Stimulated activated CD4-positive, alpha-beta T cell treated with anti-CD3 and anti-CD28 coated beads, Interleukin-4, amount 100 ng/mL, for 24 hours (primary cell): ENCODE measurements around the gene NRL.
A peak's percentile ranks its signal among the peaks of the same experiment; 100 is the strongest.
"Not testable (repeated sequence)": the region's sequence is repeated elsewhere in the genome, so short reads cannot be mapped to it uniquely, and the experiment has no call there.

ENCODE experiments used
- DNase-seq: peaks from one replicate; pipeline ENCODE4 v3.0.0-alpha.2; 2020

The NRL gene

DNA sequence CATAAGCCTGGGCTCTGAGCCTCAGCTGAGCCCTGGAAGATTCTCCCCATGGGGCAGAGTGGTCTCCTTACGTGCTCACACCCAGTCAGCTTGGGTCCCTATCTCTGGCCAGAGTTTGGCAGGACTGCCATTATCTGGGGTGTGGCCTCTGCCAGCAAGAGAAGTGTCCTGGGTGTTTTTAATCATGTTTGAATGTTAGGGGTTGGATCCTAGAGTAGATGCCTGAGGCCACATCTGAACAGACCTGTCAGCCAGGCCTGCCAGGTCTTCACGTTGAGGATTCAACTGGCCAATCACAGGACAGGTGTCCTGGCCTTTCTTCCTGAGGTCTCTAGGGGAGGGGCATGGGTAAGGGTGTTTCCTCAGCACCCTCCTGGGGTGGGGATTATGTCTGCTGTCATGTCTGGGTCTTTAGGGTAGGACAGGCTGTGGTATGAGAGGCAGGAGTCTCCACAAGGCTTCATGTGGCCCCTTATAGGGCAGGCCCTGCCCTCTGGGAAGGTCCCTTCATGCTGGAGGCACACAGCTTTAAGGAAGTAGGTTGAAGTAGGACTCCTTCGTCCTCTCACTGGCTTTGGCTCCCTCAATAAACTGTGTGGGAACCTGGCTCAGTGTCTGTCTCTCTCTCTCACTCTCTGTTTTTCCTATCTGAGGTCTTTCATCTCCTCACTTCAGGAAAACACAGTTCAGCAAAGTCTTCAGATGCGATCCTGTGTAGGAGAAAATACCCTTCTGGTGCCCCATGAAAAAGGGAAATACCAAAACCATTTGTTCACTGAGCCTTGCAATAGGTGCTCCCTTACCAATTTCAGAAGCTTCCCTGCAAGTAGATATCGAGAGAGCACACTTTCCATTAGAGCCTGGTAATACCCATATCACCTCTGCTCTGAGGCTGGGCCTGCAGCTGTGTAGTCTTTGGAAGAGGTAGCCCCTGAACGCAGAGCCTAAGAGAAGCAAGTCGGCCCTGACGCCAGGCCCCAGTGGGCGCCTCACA, 9.0 kb upstream of the NRL start:
- DNase-seq, result no peak

DNA sequence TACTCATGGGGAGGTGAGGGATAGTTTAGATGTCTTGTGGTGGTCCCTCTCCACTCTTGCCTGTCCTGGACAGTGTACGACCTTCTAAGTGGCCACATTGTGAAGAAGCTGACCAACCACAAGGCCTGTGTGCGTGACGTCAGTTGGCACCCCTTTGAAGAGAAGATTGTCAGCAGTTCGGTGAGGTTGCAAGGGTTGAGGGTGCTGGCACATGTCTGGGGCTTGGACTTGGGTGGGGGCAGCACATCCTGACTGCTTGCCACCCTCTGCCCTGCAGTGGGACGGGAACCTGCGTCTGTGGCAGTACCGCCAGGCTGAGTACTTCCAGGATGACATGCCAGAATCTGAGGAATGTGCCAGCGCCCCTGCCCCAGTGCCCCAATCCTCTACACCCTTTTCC, 8.1 kb upstream of the NRL start:
- DNase-seq, result no peak

DNA sequence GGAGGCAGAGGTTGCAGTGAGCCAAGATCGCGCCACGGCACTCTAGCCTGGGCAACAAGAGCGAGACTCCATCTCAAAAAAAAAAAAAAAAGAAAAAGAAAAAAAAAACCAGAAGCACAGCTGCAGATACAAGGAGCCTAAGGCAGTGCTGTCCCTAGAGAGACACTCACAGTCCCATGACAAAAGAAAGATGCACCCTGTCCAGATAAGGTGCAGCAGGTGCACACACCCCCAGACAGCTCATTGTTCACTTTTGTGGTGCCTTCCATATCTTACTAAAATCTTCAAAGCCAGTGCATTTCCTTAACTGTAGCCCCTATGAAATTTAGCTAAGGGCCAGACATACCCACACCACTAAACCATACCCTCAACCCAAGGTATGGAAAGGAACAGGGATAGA, 7.7 kb upstream of the NRL start:
- no peak for DNase-seq

DNA sequence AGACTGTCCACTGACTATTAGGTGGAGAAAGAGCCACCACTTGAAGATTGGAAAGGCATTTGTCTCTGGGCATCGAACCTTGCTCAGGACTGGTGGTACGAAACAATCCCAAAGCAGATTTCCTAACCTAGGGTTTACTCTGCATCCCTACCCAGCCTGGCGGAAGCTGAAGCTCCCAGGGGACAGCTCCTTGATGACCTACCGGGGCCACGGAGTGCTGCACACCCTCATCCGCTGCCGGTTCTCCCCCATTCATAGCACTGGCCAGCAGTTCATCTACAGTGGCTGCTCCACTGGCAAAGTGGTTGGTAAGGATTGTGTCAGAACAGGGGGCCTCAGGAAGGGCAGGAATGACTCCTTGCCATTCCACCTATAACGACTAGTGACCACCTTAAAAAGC, 6.5 kb upstream of the NRL start:
- DNase-seq, result no peak

DNA sequence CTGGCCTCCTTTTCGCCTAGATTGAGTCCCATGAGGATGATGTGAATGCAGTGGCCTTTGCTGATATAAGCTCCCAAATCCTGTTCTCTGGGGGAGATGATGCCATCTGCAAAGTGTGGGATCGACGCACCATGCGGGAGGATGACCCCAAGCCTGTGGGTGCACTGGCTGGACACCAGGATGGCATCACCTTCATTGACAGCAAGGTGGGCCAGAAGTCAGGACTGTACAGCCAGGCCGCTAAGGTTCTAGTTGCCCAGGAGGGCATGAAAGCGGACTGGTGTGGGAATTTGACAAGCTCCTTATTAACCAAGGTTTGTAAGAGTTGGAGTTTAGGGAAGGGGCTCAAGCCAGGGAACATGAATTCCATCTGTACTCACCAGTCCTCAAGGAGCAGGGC, 4.9 kb upstream of the NRL start:
- no peak for DNase-seq

DNA sequence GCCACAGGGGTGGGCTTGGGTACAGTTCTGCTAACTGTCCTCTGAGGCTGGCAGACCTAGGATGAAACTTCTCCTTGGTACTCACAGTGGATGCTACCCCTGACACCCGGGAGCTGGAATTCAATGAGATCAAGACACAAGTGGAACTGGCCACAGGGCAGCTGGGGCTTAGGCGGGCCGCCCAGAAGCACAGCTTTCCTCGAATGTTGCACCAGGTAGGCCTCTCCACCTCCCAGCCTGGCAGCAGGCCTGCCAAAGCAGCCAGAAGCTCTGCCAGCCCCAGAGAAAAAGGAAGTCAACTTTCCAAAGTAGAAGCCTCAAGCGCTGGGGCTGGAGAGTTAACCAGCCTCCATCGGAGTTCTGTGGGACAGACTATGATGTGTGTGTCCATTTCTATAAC, 2.4 kb upstream of the NRL start:
- no peak for DNase-seq

DNA sequence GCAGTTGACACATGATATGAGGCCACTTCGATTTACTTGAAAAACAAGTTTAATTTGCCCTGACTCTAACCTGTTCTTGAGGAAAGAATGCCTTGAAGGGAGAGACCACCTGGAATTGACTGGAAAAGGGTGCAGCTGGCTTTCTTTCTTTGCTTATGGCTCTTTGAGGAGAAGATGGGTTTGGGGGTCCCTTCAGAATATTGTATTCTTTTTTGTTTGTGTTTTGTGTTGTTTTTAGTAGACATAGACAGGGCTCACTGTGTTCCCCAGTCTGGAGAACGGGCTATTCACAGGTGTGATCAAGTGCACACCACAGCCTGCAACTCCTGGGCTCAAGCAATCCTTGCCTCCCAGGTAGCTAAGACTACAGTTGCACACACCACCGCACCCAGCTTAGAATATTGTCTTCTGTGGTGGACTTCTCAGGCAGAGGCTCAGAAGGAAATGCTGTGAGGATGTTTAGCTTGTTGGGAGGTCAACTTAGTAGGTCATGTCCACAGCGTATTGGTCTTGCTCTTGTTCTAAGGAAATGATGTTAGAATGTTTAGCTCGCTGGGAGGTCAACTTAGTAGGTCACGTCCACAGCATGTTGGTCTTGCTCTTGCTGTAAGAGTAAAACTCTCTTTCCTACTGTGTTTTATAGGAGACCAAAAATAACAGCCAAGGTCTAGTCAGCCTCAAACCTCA, 1.5 kb upstream of the NRL start:
- DNase-seq, result no peak

DNA sequence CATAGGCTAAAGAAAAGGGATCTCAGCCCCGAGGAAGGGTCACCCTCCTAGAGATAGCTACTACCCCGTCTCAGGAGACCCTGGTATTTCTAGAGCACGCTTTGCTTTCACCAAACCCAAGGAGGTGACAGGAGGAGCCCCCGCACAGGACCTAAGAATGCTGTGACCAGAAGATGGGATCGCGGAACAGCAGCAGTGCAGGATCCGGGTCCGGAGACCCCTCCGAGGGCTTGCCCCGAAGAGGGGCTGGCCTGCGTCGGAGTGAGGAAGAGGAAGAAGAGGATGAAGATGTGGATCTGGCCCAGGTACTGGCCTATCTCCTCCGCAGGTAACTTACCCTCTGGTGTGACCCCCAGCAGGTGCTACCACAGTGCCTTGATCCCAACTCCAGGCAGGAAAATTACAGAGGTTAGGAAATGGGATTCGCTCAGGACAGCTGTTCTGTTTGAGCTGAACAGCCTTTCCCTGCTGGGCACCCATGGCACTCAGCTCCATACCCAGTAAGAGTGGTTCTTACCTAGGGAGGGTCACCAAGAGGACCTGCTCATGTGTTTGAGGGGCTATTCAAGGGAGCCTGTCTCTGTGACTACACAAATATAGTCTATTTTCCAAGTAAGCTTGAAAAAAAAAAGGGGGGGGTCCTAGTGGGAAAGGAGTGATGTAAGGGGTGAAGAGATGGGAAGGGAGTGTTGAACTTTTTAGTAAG, 826 bp upstream of the NRL start:
- DNase-seq, result no peak

DNA sequence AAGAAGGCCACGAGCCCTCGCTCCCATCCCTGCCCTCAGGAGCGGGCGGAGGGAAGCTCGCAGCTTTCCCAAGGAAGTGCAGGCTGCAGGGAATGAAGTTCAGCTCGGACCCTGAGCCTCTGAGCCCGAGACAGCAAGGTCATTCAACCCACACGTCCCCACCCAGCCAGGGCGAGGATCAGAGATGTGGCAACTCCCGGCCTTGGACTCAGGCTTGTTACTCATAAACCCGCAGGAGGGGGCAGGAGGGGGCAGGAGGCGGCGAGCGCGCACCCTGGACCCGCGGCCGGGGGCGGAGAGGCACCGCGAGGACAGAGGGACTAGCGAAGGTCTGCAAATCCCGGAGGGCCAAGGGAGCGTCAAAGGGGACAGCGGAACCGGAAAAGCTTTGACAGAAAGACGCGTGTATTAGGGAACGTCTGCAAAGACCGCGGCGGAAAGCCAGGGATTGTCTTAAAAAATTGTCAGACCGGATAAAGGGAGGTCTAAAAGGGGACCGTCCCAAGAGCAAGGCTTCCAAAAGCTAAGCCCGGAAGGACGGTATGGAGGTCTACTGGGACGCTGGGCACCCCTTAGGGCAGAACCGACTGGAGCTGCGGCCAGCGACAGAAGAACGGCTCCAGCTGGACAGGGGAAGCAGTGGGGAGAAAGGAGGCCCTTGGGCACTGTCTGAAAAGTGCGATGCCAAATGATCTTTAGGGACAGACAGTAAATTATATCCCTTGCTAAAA, 783 bp downstream of the NRL start:
- peak; percentile 81 for DNase-seq

DNA sequence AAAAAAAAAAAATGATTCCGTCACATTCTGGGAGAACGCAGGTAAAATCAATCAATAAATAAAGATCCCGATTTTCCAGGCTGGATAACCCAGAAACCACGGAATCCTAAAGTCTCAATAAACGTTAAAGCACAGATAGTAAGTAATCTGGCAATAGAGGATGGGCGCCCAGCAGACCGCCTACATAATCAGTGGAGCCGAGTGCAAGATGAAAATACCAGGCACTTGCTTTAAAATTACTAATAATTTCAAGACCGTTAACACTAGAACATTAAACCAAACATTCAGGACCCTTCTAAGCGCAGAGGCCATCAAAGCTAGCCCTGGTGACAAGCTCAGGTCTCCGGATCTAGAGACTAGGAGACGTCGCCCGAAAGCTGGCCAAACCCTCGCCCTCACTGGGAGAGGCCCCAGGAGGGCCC, 1.4 kb downstream of the NRL start:
- no peak for DNase-seq

DNA sequence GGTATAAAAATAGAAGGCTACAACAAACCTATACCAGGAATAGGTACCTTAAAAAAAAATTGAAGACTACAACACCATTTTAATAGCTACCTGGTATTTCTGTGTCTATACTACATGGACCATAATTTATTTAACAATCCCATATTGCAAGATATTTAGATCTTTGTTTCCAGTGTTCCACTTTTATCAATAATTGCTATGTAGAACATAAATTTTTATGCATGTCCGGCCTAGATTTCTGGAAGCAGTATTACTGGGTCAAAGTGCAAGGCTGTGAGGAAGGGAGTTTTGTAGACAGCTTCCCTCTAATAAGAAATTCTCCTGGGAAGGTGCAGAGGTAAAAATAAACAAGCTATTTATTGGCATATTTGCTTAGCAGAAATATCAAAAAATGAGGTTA, 4.2 kb downstream of the NRL start:
- no peak for DNase-seq

DNA sequence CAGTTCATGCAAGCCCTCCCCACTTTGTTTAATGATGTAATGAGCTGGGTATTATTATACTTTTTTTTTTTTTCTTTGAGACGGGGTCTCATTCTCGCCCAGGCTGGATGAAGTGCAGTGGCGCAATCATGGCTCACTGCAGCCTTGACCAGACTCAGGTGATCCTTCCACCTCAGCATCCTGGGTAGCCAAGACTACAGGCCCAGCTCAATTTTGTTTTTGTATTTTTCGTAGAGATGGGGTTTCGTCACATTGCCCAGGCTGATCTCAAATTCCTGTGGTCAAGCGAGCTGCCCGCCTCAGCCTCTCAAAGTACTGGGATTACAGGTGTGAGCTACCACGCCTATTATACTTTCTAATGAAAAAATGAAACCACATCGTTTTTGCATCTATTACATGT, 4.7 kb downstream of the NRL start:
- no peak for DNase-seq

DNA sequence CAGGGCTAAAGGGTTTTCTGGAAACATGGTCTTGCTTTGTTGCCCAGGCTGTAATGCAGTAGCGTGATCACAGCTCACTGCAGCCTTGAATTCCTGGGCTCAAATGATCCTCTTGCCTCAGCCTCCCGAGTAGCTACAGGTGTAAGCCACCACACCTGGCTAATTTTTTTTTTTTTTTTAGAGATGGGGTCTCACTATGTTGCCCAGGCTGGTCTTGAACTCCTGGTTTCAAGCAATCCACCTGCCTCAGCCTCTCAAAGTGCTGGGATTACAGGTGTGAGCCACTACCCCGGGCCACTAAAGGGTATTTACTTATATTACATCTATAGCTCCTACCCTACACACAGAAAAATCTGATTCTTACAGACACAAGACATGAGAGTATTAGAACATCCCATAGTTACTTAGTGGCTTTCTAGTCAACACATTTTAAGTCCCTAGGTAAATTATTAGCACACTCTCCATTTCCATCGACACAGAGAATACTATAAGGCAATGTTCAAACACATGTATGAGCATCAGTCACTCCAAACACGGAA, 6.3 kb downstream of the NRL start:
- no peak for DNase-seq

DNA sequence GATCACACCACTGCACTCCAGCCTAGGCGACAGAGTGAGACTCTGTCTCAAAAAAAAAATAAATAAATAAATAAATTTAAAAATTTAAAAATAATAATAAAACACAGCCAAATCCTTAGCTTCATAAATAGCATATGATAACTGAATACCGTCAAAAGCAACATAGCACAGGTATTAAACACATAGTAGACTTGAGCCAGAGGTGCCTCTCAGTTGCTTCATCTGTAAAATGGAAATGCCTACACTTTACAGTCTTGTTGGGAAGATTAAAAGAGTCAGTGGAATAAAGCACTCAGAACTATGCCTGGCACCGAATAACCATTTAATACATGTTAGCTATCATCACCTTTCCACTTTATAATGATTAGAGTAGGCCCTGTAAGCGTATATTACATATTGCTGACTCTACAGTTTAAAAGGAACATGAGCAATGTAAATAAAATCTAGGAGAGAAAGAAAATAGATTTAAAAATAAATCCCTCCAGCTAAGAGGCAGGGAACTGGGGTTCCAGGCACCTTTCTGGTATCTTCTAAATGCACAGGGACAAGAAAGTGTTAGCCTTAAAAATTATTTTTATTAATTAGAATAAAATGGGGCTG, 8.0 kb downstream of the NRL start:
- no peak for DNase-seq

DNA sequence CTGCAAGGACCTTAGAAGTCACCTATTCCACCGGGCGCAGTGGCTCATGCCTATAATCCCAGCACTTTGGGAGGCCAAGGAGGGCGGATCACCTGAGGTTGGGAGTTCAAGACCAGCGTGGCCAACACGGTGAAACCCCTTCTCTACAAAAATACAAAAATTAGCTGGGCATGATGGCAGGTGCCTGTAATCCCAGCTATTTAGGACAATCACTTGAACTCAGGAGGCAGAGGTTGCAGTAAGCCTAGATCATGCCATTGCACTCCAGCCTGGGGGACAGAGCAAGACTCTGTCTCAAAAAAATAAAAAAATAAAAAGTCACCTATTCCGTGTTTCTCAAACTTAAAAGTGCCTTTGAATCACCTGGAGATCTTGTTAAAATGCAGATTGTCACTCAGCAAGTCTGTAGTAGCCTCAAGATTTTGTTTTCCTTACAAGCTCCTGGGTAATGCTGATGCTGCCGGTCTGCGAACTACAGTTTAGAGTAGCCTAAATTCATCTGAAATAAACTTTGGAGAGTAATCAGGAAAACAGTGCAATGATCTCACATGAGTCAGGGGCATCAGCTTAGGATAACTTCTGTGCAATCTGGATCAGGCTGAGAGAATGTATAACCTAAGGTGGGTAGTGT, 9.0 kb downstream of the NRL start:
- DNase-seq, result not testable (repeated sequence)

DNA sequence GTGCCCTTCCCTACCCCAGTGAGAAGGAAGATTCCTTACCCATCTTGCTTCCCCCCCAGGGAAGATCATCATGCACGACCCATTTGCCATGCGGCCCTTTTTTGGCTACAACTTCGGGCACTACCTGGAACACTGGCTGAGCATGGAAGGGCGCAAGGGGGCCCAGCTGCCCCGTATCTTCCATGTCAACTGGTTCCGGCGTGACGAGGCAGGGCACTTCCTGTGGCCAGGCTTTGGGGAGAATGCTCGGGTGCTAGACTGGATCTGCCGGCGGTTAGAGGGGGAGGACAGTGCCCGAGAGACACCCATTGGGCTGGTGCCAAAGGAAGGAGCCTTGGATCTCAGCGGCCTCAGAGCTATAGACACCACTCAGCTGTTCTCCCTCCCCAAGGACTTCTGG, 11.3 kb downstream of the NRL start:
- DNase-seq, result no peak

DNA sequence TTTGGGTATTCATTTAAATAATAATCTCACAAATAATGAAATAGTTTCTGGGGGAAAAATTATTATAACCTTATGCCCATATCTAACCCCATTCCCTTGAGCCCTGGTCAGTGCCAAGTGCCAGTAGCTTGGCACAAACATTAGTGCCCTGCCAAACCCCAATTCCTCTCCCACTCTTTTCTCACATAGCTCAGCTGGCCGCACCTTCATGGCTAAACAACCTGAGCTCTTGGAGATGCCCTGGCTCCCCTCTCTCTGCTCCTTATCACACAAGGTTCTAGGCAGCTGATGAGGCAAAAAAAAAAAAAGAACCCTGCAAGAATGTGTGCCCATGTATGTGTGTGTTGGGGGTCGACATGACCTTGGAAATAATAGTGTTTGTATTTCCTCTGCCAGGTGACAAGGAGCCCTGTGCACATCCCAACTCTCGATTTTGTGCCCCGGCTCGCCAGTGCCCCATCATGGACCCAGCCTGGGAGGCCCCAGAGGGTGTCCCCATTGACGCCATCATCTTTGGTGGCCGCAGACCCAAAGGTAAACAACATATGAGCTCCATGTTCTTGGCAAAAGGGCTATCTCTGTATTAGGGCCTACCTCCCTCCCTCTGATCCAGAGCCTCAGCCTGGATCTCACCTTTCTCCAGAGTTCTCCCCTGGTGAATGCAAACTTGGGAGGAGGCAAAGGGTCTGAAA, 12.2 kb downstream of the NRL start:
- no peak for DNase-seq

DNA sequence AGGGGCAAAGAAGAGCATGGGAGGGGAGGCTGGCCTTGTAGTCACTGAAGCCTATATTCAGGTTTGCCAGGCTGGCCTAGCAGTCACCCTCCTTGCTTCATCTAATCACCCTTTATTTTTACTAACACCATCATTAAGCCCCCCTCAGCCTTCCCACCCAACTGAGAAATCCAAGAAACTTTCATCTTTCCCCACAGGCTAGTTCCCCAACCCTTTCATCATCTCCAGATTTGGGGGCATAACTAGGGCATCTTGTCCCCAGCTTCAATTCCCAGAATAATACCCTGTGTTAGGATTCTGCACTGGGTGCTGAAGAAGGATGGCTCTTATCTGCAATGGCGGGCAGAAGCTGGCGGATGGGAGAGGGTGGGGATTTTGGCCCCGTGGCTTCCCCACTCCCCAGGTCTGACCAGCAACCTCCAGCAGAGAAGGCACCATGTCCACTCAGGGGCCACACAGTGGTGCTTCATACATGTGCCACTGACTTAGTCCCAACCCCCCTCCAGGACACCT, 13.7 kb downstream of the NRL start:
- no peak for DNase-seq

DNA sequence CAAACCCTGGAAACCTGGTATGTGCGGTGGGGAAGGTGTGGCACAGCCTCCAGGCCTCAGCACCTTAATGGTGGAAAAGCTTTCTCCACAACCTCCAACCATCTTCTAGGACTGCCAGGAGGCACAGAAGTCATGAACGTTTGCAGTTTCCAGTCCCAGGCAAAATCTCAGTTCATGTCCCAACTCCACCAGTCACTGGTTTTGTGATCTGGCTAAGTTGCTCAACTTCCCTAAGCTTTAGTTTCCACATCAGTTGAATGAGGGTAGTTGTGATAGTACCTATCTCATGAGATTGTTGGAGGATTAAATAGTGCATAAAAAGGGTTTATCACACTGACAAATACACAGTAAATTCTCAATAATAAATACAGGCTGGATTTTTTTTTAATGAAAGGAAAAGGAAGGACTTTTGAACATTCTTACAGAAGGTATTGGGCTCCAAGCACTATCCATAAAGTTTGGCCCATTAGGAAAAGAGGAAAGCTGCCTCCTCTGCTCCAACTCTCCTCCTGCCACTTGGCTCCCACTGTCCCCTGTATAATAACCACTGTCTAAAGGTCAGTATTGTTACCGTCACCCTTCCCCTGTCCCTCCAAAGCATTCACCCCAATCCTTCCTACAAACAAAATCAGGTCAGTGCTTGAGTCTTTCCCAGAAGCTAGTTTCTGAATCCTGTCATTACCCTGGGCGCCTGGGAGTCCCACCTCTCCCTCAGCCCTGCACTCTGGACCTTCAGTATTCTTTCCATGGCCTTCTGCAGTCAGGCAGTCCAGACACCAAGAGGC, 14.4 kb downstream of the NRL start:
- no peak for DNase-seq
